ENCODE measurements around the gene CASZ1.

DNA sequence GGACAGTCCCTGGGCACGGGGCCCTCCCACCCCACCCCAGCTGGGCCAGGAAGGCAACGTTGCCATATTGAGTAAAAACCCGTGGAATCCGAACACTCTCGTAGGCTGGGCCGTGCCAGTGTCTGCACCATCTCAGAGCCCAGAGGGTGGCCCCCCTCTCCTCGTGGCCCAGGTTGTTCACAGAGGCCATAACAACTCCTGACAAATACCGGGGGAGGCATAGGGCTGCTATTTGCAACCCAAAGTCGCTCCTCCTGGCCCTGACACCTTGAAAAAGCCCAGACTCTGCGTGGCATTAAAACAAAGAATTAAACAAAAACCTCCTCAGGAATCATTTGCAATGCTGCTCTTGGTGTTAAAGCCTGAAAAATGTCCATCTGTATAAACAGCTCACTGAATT, 141.4 kb downstream of the CASZ1 start:
- TF ChIP-seq CREB1 (IDR thresholded peaks at IDR 0.05; ENCODE audit: low read depth) = no peak
- TF ChIP-seq POLR2A (IDR thresholded peaks at IDR 0.05; ENCODE audit: low read depth, low read length) = no peak
- TF ChIP-seq, protein P1, sequence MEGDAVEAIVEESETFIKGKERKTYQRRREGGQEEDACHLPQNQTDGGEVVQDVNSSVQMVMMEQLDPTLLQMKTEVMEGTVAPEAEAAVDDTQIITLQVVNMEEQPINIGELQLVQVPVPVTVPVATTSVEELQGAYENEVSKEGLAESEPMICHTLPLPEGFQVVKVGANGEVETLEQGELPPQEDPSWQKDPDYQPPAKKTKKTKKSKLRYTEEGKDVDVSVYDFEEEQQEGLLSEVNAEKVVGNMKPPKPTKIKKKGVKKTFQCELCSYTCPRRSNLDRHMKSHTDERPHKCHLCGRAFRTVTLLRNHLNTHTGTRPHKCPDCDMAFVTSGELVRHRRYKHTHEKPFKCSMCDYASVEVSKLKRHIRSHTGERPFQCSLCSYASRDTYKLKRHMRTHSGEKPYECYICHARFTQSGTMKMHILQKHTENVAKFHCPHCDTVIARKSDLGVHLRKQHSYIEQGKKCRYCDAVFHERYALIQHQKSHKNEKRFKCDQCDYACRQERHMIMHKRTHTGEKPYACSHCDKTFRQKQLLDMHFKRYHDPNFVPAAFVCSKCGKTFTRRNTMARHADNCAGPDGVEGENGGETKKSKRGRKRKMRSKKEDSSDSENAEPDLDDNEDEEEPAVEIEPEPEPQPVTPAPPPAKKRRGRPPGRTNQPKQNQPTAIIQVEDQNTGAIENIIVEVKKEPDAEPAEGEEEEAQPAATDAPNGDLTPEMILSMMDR (IDR thresholded peaks at IDR 0.05 in 2 of 3, conservative IDR thresholded peaks at IDR 0.05 in 1 of 3; ENCODE audit: control insufficient read depth in 2 of 3, extremely low read depth in 1 of 3, insufficient read depth in 1 of 3, low read depth in 3 of 3, low read length in 3 of 3) = no peak
- no peak for TF ChIP-seq EP300 (IDR thresholded peaks at IDR 0.05; ENCODE audit: borderline replicate concordance in 1 of 2, control insufficient read depth in 1 of 2, low read depth in 2 of 2, low read length in 2 of 2)
- TF ChIP-seq SREBF2 (IDR thresholded peaks at IDR 0.05; ENCODE audit: low read length) = no peak
- TF ChIP-seq CEBPB (IDR thresholded peaks at IDR 0.05; ENCODE audit: borderline replicate concordance in 1 of 2, low read depth in 2 of 2, low read length in 2 of 2) = no peak
- TF ChIP-seq SUZ12 (IDR thresholded peaks at IDR 0.05; ENCODE audit: unreplicated experiment) = no peak
- no peak for TF ChIP-seq RAD21 (IDR thresholded peaks at IDR 0.05; ENCODE audit: insufficient read depth, low read depth, low read length)
